GM20000 (cell line): Measurements from ENCODE around the gene KTN1.
A peak's percentile ranks its signal among the peaks of the same experiment; 100 is the strongest.

Experiments used
- DNase-seq: peaks from one replicate; pipeline ENCODE4 v3.0.0; 2012; ENCODE audit warnings: low spot score
- TF ChIP-seq, protein P1 (sequence below): IDR thresholded peaks from 2 replicates; pipeline ENCODE4 v1.5.1; 2012; ENCODE audit warnings: mild to moderate bottlenecking, control low read depth; ENCODE audit errors: extremely low read depth, missing control alignments

KTN1 gene

DNA sequence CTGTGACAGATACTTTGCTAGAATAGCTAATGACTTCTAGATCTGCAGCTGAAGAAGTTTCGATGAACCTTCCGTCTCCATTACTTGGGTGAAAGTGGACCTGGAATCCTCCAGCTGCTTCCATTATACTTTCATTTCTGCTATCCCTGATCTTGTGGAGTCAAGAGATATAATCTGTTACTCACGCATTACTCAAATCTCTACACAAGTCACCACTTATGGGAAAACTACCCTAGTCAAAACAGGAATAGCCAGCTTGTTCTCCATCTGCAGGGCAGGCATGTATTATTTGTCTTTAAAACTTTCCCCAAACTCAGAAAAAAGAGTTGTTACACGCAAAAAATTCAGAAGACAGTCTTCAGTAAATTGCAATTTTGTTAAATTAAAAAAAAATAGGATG lies 2.8 kb upstream of the KTN1 start:
- no peak for DNase-seq
- TF ChIP-seq, protein P1, sequence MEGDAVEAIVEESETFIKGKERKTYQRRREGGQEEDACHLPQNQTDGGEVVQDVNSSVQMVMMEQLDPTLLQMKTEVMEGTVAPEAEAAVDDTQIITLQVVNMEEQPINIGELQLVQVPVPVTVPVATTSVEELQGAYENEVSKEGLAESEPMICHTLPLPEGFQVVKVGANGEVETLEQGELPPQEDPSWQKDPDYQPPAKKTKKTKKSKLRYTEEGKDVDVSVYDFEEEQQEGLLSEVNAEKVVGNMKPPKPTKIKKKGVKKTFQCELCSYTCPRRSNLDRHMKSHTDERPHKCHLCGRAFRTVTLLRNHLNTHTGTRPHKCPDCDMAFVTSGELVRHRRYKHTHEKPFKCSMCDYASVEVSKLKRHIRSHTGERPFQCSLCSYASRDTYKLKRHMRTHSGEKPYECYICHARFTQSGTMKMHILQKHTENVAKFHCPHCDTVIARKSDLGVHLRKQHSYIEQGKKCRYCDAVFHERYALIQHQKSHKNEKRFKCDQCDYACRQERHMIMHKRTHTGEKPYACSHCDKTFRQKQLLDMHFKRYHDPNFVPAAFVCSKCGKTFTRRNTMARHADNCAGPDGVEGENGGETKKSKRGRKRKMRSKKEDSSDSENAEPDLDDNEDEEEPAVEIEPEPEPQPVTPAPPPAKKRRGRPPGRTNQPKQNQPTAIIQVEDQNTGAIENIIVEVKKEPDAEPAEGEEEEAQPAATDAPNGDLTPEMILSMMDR: no peak

DNA sequence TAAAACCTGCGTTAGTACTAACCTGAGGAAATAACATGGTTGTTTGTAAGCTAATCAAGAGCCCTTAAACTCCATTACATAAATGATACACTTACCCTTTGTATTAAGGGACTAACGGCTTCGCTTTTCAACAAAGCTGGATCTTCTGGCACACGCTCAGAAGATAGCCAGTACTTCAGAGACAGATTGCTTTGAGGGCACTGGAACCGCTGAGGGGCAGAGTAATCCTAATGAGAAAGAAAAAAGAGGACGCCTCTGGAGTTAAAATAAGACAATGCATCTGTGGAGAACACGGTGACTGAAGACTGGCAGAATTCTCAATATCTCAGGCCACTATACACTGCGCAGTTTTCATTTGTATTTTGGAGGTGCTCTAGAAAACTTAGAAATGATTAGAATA lies 1.5 kb upstream of the KTN1 start:
- TF ChIP-seq, protein P1: no peak
- no peak for DNase-seq

DNA sequence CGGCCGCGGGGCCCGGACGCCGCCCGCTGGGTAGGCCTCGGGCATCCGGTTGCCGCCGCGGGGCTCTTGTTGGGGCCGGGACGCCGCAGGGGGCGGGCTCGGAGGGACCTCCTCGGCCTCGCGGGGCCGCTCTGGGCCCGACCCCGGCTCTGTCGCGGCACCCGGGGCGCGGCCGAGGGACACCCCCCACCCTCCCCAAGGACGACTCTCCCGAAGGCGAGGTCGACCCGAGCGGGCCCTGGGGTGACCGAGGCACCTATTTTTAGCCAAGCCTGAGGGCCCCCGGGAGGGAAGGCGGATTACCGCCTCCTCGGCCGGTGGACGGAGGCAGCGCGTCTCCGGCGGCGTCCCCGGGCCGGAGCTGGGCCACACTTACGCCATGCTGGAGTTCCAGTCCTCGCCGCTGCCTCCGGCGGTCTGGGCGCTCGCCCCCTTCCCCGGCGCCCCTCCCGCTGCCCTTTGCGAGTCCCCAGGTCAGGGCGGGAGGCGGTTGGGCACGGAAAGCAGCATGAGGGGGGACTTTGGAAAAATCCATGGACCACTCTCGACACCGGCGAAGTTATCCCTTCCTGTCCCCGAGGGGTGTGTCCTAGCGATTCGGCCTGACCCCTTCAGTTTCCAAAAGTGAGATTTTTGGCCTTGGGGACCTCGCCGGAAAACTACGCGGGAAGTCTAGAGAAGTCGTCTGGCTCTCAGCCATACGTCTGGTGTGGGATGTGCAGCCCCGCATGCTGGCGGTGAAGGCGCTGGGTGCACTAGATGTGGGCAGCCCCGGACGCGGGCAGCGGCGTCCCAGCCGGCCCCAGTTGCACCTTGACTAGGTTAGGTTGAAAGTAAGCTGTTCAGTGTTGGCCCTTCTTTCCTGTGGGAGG lies 699 bp downstream of the KTN1 start:
- TF ChIP-seq, protein P1: no peak
- DNase-seq: peak; percentile 81

DNA sequence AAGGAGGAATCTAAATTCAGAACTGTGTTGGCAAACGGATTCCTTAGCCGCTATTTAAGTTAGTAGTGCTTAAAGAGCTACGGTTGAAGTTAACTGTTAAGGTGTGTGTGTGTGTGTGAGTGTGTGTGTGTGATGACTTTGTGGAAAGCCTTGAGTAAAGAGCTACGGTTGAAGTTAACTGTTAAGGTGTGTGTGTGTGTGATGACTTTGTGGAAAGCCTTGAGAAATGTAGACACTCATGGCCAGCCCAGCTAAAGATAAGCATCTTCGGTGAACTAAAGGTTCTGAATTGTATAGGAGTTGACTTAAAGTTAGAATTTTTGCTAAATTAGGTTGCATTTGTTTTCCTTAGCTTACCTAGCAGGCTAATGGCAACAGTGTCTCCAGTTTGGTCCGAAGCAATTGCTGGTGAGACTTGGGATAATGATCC lies 1.4 kb downstream of the KTN1 start:
- no peak for DNase-seq

DNA sequence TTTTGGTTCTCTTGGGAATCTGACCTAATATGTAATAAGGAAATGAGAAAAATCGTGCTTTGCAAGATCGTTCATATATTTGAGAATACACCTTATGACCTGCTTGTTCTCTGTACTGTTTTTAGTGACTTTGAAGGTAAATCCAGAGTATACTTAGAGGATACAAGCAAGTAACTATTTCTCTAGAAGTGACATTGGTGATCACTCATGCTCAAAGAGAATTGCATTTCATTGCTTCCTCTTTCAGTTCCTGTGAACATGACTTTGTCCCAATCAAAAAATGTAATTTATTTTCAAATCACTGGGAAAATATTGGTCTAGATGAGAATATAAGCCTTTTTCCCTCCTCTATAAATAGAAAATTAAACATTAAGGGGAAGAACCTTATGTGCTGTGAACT lies 2.7 kb downstream of the KTN1 start:
- TF ChIP-seq, protein P1: no peak
- DNase-seq: peak; percentile 38

More for the DNA sequence above, 1.4 kb downstream of the KTN1 start:
- TF ChIP-seq, protein P1: no peak

DNA sequence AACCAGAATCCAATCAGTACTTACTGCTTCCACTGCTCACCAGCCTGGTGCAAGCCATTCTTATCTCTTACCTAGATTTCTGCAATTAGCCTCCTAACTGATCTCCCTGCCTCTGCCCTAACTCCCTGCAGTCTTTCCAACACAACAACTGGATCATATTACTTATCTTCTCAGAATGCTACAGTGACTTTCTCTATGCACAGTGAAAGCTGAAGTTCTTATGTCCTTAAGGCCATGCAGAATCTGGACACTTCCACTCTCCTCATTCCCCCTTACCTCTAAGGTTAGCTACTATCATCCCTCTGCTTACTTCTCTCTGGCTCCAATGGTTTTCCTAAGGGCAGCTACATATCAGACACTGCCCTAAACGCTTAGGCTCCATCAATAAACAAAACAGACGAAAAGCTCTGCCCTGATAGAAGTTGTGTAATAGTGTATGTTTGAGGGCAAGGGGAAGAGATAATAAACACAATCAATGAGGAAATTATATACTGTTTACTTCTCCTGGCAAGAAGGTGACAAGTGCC lies 4.0 kb downstream of the KTN1 start:
- no peak for DNase-seq
- TF ChIP-seq, protein P1: no peak

DNA sequence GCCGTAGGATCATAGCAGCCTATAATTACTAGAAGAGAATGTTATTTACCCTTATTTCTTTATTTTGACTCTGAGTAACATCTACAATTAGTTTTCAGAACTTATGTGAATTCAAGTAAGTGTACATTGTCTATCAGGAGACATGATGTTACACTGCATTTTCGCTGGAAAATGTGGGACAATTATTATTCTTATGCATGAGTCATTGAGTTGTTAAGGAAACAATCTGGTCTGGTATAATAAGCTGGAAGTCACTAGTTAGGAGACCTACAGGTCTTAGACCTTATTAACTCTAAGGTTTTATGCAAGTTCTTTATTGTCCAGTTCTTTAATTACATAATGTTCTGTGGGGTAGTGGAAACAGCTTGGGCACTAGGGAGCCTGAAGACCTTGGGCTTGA lies 5.8 kb downstream of the KTN1 start:
- no peak for DNase-seq
- TF ChIP-seq, protein P1: no peak
